Thyroid gland (tissue), 4 donors: ENCODE measurements around the gene ZNF322.

Source experiments
- CTCF ChIP-seq, 6 experiments: fragments of 200-600 bp in 3 of 6; fragments of 450-650 bp in 3 of 6; sonication (generic) in 3 of 6; IDR thresholded peaks; one replicate each; pipeline ENCODE4 v1.5.1; 2016 to 2019; ENCODE audit warnings: antibody characterized with exemption in 6 of 6, mild to moderate bottlenecking in 2 of 6, inconsistent platforms in 1 of 6, moderate library complexity in 1 of 6
- POLR2A ChIP-seq, 2 donors: fragments of 450-650 bp; IDR thresholded peaks; one replicate each; pipeline ENCODE4 v1.6.1; 2017; ENCODE audit warnings: antibody characterized with exemption in 2 of 2, mild to moderate bottlenecking in 2 of 2, moderate library complexity in 1 of 2

GRCh38 chr6:26613201-26613600 lies 46.3 kb downstream of the ZNF322 start:
- TF ChIP-seq CTCF (IDR thresholded peaks at IDR 0.05): no peak
- no peak for TF ChIP-seq POLR2A (IDR thresholded peaks at IDR 0.05)
